Transverse colon (tissue), 4 donors: ENCODE measurements around the gene ZNF385B.

Experiments
- POLR2A ChIP-seq: fragments of 450-650 bp; IDR thresholded peaks from one replicate; pipeline ENCODE4 v1.6.1; 2016; ENCODE audit warnings: antibody characterized with exemption, mild to moderate bottlenecking, moderate library complexity
- POLR2AphosphoS5 ChIP-seq, 3 donors: sonication (generic); formaldehyde crosslinking; IDR thresholded peaks; one replicate each; pipeline ENCODE4 v1.6.1; 2016; ENCODE audit warnings: antibody characterized with exemption in 3 of 3
- TF ChIP-seq, protein P1 (sequence below), 5 experiments: fragments of 200-600 bp in 3 of 5; fragments of 450-650 bp in 2 of 5; sonication (generic) in 3 of 5; IDR thresholded peaks; 1 replicate in 2 of 5; 2 replicates in 3 of 5; pipeline ENCODE4 v1.5.1; 2016 to 2017; ENCODE audit warnings: antibody characterized with exemption in 5 of 5, inconsistent platforms in 3 of 5, mild to moderate bottlenecking in 2 of 5, moderate library complexity in 1 of 5

DNA sequence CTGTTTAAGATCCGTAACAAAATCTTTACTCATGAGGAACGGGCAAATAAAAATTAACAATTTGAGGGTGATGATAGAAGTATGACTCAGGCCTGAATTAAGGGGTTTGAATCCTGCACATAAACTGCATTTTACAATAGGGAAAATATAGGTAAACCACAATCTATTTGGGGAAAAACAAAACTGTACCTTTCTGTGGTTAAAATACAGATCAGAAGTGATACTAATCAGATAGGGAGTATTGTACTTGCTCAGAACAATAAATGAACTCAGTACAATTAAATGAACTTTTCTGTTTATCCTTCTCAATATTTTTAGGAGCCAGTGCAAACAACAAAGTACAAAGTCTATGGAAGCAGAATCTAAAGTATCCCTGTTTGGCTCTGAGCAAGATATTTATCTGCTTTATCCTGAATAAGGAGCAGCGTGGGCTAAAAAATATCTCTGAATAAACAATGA lies 287.3 kb downstream of the ZNF385B start:
- TF ChIP-seq, protein P1, sequence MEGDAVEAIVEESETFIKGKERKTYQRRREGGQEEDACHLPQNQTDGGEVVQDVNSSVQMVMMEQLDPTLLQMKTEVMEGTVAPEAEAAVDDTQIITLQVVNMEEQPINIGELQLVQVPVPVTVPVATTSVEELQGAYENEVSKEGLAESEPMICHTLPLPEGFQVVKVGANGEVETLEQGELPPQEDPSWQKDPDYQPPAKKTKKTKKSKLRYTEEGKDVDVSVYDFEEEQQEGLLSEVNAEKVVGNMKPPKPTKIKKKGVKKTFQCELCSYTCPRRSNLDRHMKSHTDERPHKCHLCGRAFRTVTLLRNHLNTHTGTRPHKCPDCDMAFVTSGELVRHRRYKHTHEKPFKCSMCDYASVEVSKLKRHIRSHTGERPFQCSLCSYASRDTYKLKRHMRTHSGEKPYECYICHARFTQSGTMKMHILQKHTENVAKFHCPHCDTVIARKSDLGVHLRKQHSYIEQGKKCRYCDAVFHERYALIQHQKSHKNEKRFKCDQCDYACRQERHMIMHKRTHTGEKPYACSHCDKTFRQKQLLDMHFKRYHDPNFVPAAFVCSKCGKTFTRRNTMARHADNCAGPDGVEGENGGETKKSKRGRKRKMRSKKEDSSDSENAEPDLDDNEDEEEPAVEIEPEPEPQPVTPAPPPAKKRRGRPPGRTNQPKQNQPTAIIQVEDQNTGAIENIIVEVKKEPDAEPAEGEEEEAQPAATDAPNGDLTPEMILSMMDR (IDR thresholded peaks at IDR 0.05), result no peak
- TF ChIP-seq POLR2A (no peak), POLR2AphosphoS5 (IDR thresholded peaks at IDR 0.05) (no peak)
